CD14-positive monocyte (primary cell): Measurements from ENCODE around the gene KLHL21. TPM values are rescaled to one million over a fixed set of nuclear protein-coding genes. Genes with fewer than 3 reads are reported as not detected.

Experiments
- DNase-seq, 3 donors: peaks; one replicate each; pipeline ENCODE4 v3.0.0-alpha.2; 2011 to 2022
- H2AFZ ChIP-seq: 2 replicates; pipeline ENCODE4 v1.6.0; 2012; ENCODE audit warnings: mild to moderate bottlenecking, low read depth, low read length, inconsistent platforms; ENCODE audit not compliant: insufficient read depth, poor library complexity, severe bottlenecking
- H3K27ac ChIP-seq, 2 donors: 1 replicate in 1 of 2; 2 replicates in 1 of 2; pipeline ENCODE4 v1.5.1; 2012 to 2013; ENCODE audit warnings: low read length in 2 of 2, control low read depth in 1 of 2, inconsistent platforms in 1 of 2, low read depth in 1 of 2, mild to moderate bottlenecking in 1 of 2
- H3K27me3 ChIP-seq, 2 donors: one replicate each; pipeline versions ENCODE4 v1.6.0 to v1.6.1; 2011 to 2013; ENCODE audit warnings: low read length in 2 of 2; ENCODE audit not compliant: control insufficient read depth in 2 of 2, insufficient read depth in 2 of 2
- H3K36me3 ChIP-seq, 2 donors: replicated peaks in 1 of 2; 1 replicate in 1 of 2; 2 replicates in 1 of 2; pipeline versions ENCODE4 v1.5.1 to v1.6.1; 2012 to 2013; ENCODE audit warnings: low read length in 2 of 2, control low read depth in 1 of 2, inconsistent platforms in 1 of 2, mild to moderate bottlenecking in 1 of 2; ENCODE audit not compliant: insufficient read depth in 2 of 2, control insufficient read depth in 1 of 2
- H3K4me1 ChIP-seq, 2 donors: 1 replicate in 1 of 2; 2 replicates in 1 of 2; pipeline versions ENCODE4 v1.5.1 to v1.6.1; 2012 to 2013; ENCODE audit warnings: low read length in 2 of 2, control low read depth in 1 of 2, inconsistent platforms in 1 of 2, mild to moderate bottlenecking in 1 of 2, moderate library complexity in 1 of 2; ENCODE audit not compliant: insufficient read depth in 2 of 2, control insufficient read depth in 1 of 2
- H3K4me2 ChIP-seq: replicated peaks from 2 replicates; pipeline ENCODE3; 2012; ENCODE audit warnings: low read length, moderate library complexity, mild to moderate bottlenecking; ENCODE audit not compliant: poor library complexity, severe bottlenecking; ENCODE audit errors: extremely low read depth
- H3K4me3 ChIP-seq, 3 experiments: fragments of 200-600 bp in 1 of 3; sonication (generic) in 1 of 3; replicated peaks in 1 of 3; 1 replicate in 2 of 3; 2 replicates in 1 of 3; pipeline ENCODE4 v1.5.1; 2011 to 2013; ENCODE audit warnings: low read length in 3 of 3, mild to moderate bottlenecking in 3 of 3, control low read depth in 2 of 3, low read depth in 2 of 3, inconsistent platforms in 1 of 3, moderate library complexity in 1 of 3
- H3K79me2 ChIP-seq: 2 replicates; pipeline ENCODE4 v1.6.0; 2012; ENCODE audit warnings: mild to moderate bottlenecking, control low read depth, inconsistent platforms, low read length, moderate library complexity; ENCODE audit not compliant: insufficient read depth
- H3K9ac ChIP-seq: 2 replicates; pipeline ENCODE4 v1.6.0; 2017; ENCODE audit warnings: low read length, mild to moderate bottlenecking; ENCODE audit not compliant: insufficient read depth, poor library complexity, severe bottlenecking
- H3K9me3 ChIP-seq, 2 donors: replicated peaks in 1 of 2; 1 replicate in 1 of 2; 2 replicates in 1 of 2; pipeline versions ENCODE4 v1.5.1 to v1.6.1; 2012 to 2013; ENCODE audit warnings: low read length in 2 of 2, control low read depth in 1 of 2; ENCODE audit not compliant: control insufficient read depth in 1 of 2, insufficient read depth in 1 of 2
- H4K20me1 ChIP-seq: 2 replicates; pipeline ENCODE4 v1.6.0; 2012; ENCODE audit warnings: mild to moderate bottlenecking, low read length, control low read depth, moderate library complexity; ENCODE audit not compliant: insufficient read depth
- H3K27ac Mint-ChIP-seq, 7 donors: one replicate each; pipeline ENCODE4 v1.8.0; 2020; ENCODE audit warnings: mild to moderate bottlenecking in 7 of 7, mixed read lengths in 7 of 7, moderate library complexity in 6 of 7, inconsistent platforms in 2 of 7
- H3K27me3 Mint-ChIP-seq, 3 donors: one replicate each; pipeline ENCODE4 v1.8.0; 2021 to 2022; ENCODE audit warnings: low read depth in 3 of 3, mild to moderate bottlenecking in 3 of 3, mixed read lengths in 3 of 3, moderate library complexity in 3 of 3, inconsistent platforms in 1 of 3
- H3K36me3 Mint-ChIP-seq, 2 donors: one replicate each; pipeline ENCODE4 v1.8.0; 2020; ENCODE audit warnings: mixed read lengths in 2 of 2, inconsistent platforms in 1 of 2, mild to moderate bottlenecking in 1 of 2
- H3K4me1 Mint-ChIP-seq: one replicate; pipeline ENCODE4 v1.8.0; 2020; ENCODE audit warnings: mild to moderate bottlenecking, mixed read lengths
- H3K4me3 Mint-ChIP-seq, 2 donors: one replicate each; pipeline ENCODE4 v1.8.0; 2020; ENCODE audit warnings: mild to moderate bottlenecking in 2 of 2, mixed read lengths in 2 of 2, moderate library complexity in 1 of 2
- H3K9me3 Mint-ChIP-seq, 7 donors: one replicate each; pipeline ENCODE4 v1.8.0; 2020 to 2022; ENCODE audit warnings: mixed read lengths in 7 of 7, mild to moderate bottlenecking in 6 of 7, moderate library complexity in 6 of 7, inconsistent platforms in 2 of 7
- CTCF ChIP-seq: fragments of 200-600 bp; IDR thresholded peaks from one replicate; pipeline ENCODE4 v1.8.0; 2022; ENCODE audit warnings: antibody characterized with exemption, mild to moderate bottlenecking
- WGBS: methylation state at CpG from one replicate; pipeline ENCODE4 v1.1.5; 2013; ENCODE audit warnings: missing lambda C conversion rate; ENCODE audit not compliant: insufficient coverage; 5-methylcytosine and 5-hydroxymethylcytosine counted together
- intact Hi-C, 2 donors: fragments of 100-400 bp; cut with micrococcal nuclease; formaldehyde crosslinking; loops; one replicate each; pipeline versions ENCODE4 v1.15.0 to v1.15.1; 2023
- polyA plus RNA-seq, 3 donors: library from polyadenylated mRNA; depleted of rRNA in 1 of 3; unstranded in 2 of 3; stranded (reverse) in 1 of 3; fragments of 300-500 nt in 2 of 3; fragments of >200 nt in 1 of 3; fragmentation: Illumina TruSeq in 2 of 3; gene quantifications; 1 replicate in 2 of 3; 2 replicates in 1 of 3; pipeline ENCODE4 v1.2.3, GENCODE V29; 2012 to 2021
- small RNA-seq: library from RNA; depleted of rRNA; stranded (forward); fragments of <200 nt; gene quantifications from one replicate; pipeline ENCODE3, GENCODE V24; 2012; ENCODE audit warnings: low read depth; ENCODE audit not compliant: insufficient read length

The KLHL21 gene
- polyA plus RNA-seq, 3 donors, result 5.9 to 31.0 (median 7.3) TPM

- H3K9ac ChIP-seq, result no peak overlapping the region
- no peaks in the 10 kb centered on the region for H3K9me3 ChIP-seq
- no peak overlapping the region for H3K4me3 ChIP-seq
- no peak overlapping the region for H3K4me2 ChIP-seq
- H3K36me3 ChIP-seq, result peaks cover 61 to 93% of the 10 kb centered on the region in 2 donors
- H3K27ac Mint-ChIP-seq, result no peak overlapping the region
- WGBS, result 89% methylated on average over 3 of the region's 3 CpGs
- peaks cover 8% of the 10 kb centered on the region for H4K20me1 ChIP-seq
- H3K27ac ChIP-seq, result no peak overlapping the region
- peaks cover 18% of the 10 kb centered on the region for H3K4me1 Mint-ChIP-seq
- intact Hi-C loops, result loop anchor here in 1 of 2 donors (5.0 kb wide), 1 partner anchor 387 kb away; no protein-coding TSS in a partner anchor
- no peaks in the 10 kb centered on the region for H3K27me3 Mint-ChIP-seq
- H3K27me3 ChIP-seq, result no peaks in the 10 kb centered on the region
- peaks cover 6 to 7% of the 10 kb centered on the region in 2 donors for H3K4me1 ChIP-seq
- peaks cover 71 to 92% of the 10 kb centered on the region in 2 donors for H3K36me3 Mint-ChIP-seq
- TF ChIP-seq CTCF, result no peak
- H2AFZ ChIP-seq, result no peak overlapping the region
- DNase-seq, result no peak
- H3K79me2 ChIP-seq, result no peaks in the 10 kb centered on the region
- H3K9me3 Mint-ChIP-seq, result peaks cover 0 to 1% (median 0%) of the 10 kb centered on the region in 7 donors
- no peak overlapping the region for H3K4me3 Mint-ChIP-seq
These were observed 57.8 kb downstream of the KLHL21 start for GRCh38 chr1:6544831-6545230.

Small RNA genes within 50 kb of the gene (small RNA-seq; reads per million reads assigned to genes)
- gene RNU6-731P, result not detected

Other genes starting within 250 kb of the KLHL21 start
- 1 to 10 TPM in 2 of 3 donors, under 1 TPM in 1; 0.63 to 4.3 (median 1.4) TPM for gene ACOT7, start 209.1 kb downstream of the KLHL21 start, polyA plus RNA-seq
- gene HES2, start 182.9 kb downstream of the KLHL21 start, polyA plus RNA-seq, result not detected
- not detected for gene ESPN, start 178.1 kb downstream of the KLHL21 start, polyA plus RNA-seq
- gene TNFRSF25, start 136.7 kb downstream of the KLHL21 start, polyA plus RNA-seq, result 1 to 10 TPM in 1 of 3 donors, under 1 TPM in 2; 0.33 to 3.0 (median 0.48) TPM
- under 1 TPM in 1 of 3 donors, not detected in 2; 0.03 TPM for gene PLEKHG5, start 111.2 kb downstream of the KLHL21 start, polyA plus RNA-seq
- gene NOL9, start 48.4 kb downstream of the KLHL21 start, polyA plus RNA-seq, result 10 to 100 TPM in 1 of 3 donors, 1 to 10 TPM in 2; 3.7 to 11.5 (median 7.6) TPM
- not detected for gene TAS1R1, start 47.6 kb downstream of the KLHL21 start, polyA plus RNA-seq
- 10 to 100 TPM; 13.2 to 94.2 (median 23.0) TPM for gene ZBTB48, start 22.9 kb downstream of the KLHL21 start, polyA plus RNA-seq
- 1 to 10 TPM; 1.0 to 7.3 (median 1.7) TPM for gene PHF13, start 10.9 kb upstream of the KLHL21 start, polyA plus RNA-seq
- gene THAP3, start 22.0 kb upstream of the KLHL21 start, polyA plus RNA-seq, result 10 to 100 TPM; 10.3 to 12.8 (median 10.3) TPM
- 10 to 100 TPM in 2 of 3 donors, 1 to 10 TPM in 1; 9.7 to 19.9 (median 15.8) TPM for gene DNAJC11, start 98.9 kb upstream of the KLHL21 start, polyA plus RNA-seq
- gene CAMTA1, start 182.6 kb upstream of the KLHL21 start, polyA plus RNA-seq, result 10 to 100 TPM; 52.0 to 89.6 (median 78.3) TPM